Upper lobe of left lung (tissue), 4 donors: ENCODE measurements around the gene SOX3.

Experiments
- POLR2A ChIP-seq, 4 donors: fragments of 450-650 bp; IDR thresholded peaks; one replicate each; pipeline ENCODE4 v1.5.1; 2016 to 2017; ENCODE audit warnings: antibody characterized with exemption in 4 of 4, mild to moderate bottlenecking in 2 of 4
- TF ChIP-seq, protein P1 (sequence below), 6 experiments: fragments of 450-650 bp in 4 of 6; fragments of 200-600 bp in 2 of 6; sonication (generic) in 2 of 6; IDR thresholded peaks; one replicate each; pipeline ENCODE4 v1.5.1; 2016 to 2019; ENCODE audit warnings: antibody characterized with exemption in 6 of 6

DNA sequence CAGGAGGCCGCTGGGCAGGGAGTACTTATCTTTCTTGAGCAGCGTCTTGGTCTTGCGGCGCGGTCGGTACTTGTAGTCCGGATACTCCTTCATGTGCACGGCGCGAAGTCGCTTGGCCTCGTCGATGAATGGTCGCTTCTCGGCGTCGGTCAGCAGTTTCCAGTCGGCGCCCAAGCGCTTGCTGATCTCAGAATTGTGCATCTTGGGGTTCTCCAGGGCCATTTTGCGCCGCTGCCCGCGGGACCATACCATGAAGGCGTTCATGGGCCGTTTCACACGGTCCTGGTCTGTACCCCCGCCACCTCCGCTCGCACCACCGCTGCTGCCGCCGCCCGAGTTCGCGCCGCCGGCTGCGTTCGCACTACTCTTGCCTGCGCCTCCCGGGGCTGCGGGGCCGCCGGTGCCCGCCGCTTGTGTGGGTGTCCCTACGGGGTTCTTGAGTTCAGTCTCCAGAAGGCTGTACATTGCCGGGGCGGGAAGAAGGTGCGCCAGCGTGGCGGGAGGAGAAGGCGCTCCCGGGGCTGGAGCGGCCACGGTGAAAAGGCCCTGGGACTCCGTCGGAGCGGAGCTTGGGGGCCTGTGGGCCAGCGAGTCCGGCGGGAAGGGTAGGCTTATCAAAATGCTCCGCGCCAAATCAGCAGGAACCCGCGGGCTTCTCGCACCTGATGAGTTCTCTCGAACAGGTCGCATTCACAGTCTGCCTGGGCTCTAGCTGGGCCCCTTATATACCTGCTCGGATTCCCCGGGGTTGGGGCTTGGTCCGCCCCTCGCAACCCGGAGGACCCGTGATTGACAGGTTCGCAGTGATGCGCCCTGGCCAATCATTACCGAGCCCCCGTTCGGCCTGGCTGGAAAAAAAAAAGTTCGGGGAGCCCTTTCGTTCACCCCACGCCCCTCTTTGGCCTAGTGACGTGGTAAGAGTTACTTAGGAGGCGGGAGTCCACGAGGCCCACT lies at the start of gene SOX3:
- TF ChIP-seq, protein P1, sequence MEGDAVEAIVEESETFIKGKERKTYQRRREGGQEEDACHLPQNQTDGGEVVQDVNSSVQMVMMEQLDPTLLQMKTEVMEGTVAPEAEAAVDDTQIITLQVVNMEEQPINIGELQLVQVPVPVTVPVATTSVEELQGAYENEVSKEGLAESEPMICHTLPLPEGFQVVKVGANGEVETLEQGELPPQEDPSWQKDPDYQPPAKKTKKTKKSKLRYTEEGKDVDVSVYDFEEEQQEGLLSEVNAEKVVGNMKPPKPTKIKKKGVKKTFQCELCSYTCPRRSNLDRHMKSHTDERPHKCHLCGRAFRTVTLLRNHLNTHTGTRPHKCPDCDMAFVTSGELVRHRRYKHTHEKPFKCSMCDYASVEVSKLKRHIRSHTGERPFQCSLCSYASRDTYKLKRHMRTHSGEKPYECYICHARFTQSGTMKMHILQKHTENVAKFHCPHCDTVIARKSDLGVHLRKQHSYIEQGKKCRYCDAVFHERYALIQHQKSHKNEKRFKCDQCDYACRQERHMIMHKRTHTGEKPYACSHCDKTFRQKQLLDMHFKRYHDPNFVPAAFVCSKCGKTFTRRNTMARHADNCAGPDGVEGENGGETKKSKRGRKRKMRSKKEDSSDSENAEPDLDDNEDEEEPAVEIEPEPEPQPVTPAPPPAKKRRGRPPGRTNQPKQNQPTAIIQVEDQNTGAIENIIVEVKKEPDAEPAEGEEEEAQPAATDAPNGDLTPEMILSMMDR (IDR thresholded peaks at IDR 0.05), result no peak
- TF ChIP-seq POLR2A (IDR thresholded peaks at IDR 0.05), result no peak
